HG03571 (cell line): ENCODE data around the gene YJU2.
A peak's percentile ranks its signal among the peaks of the same experiment; 100 is the strongest.
"Not testable (repeated sequence)": the region's sequence is repeated elsewhere in the genome, so short reads cannot be mapped to it uniquely, and the experiment has no call there.

Experiments used
- ATAC-seq: cut with Tn5 transposase; IDR thresholded peaks from one replicate; pipeline ENCODE4 v1.9.1; 2021; ENCODE audit not compliant: unreplicated experiment

The YJU2 gene

DNA sequence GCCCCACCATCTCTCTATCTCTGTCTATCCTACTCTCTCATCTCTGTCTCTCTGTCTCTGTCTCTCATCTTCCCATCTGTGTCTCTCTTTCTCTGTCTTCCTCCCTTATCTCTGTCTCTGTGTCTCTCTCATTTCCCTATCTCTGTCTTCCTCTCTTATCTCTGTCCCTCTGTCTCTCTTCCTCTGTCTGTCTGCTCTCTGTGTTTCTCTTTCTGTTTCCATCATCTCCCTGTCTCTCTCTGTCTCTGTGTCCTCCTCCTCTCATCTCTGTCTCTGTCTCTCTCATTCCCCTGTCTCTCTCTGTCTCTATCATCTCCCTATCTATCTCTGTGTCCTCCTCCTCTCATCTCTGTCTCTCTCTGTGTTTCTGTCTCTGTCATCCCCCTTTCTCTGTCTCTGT lies 19.1 kb upstream of the YJU2 start:
- no peak for ATAC-seq

GRCh38 chr19:4228765-4229178 lies 18.1 kb upstream of the YJU2 start:
- ATAC-seq: no peak

GRCh38 chr19:4229179-4229931 lies 17.5 kb upstream of the YJU2 start, which contains the start of gene EBI3:
EBI3 (plus strand) TSS chr19:4229523; CDS start chr19:4229551, 28 bp downstream.
- peak; percentile 58 for ATAC-seq

DNA sequence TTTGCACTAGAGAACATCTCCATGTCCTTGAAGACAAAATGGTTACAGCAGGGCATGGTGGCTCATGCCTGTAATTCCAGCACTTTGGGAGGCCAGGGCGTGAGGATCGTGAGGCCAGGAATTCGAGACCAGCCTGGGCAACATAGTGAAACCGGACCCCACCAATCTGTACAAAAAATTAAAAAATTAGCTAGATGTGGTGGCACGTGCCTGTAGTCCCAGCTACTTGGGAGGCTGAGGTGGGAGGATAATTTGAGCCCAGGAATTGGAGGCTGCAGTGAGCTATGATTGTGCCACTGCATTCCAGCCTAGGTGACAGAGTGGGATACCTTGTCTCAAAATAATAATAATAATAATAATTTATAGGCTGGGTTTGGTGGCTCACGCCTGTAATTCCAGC lies 16.6 kb upstream of the YJU2 start:
- not testable (repeated sequence) for ATAC-seq

- not testable (repeated sequence) for ATAC-seq
Measured at GRCh38 chr19:4231521-4231920, 15.4 kb upstream of the YJU2 start.

GRCh38 chr19:4232139-4232538 lies 14.7 kb upstream of the YJU2 start:
- not testable (repeated sequence) for ATAC-seq

GRCh38 chr19:4232614-4233281 lies 14.1 kb upstream of the YJU2 start:
- ATAC-seq: no peak

GRCh38 chr19:4233282-4233853 lies 13.5 kb upstream of the YJU2 start:
- no peak for ATAC-seq

- ATAC-seq: no peak
Measured at GRCh38 chr19:4234142-4234861, 12.6 kb upstream of the YJU2 start.

- ATAC-seq: no peak
Measured at GRCh38 chr19:4234862-4235201, 12.0 kb upstream of the YJU2 start.

- not testable (repeated sequence) for ATAC-seq
Measured at GRCh38 chr19:4237510-4237909, 9.4 kb upstream of the YJU2 start.

GRCh38 chr19:4238831-4239230 lies 8.0 kb upstream of the YJU2 start:
- ATAC-seq: no peak

DNA sequence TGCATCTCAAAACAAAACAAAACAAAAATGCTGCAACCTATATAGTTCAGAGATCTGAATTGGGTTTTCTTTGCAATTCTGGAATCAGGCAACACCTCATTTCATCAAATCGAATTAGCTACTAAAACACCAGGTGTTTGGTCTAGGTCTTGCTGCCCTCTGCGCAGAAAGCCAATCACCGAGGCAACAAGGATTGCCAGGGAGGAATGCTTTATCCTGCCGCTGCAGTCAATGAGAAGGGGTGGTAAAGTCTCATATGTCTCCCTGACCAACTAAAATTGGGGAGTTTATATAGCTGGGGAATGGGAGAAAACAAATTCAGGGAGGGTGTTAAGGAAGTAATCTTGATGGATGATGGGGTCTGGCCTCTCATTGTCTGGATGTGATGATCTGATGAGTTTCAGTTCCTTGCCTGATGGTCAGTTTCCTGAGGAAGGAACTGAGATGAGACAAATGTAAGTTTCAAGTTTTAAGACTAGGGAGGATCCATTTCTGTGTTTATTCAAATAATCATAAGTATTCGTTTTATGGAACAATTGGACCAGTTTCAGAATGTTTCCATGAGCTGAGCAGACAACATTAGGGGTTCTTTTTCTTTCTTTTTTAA lies 5.0 kb upstream of the YJU2 start:
- no peak for ATAC-seq

DNA sequence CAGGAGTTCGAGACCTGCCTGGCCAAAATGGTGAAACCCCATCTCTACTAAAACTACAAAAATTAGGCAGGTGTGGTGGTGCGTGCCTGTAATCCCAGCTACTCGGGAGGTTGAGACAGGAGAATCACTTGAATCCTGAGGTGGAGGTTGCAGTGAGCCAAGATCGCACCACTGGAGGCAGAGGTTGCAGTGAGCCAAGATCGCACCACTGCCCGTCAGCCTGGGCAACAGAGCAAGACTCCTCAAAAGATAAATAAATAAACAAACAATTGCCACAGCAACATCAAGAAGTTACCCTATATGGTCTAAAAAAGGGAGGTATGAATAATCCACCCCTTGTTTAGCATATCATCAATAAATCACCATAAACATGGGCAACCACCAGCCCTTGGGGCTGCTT lies 942 bp upstream of the YJU2 start:
- not testable (repeated sequence) for ATAC-seq

DNA sequence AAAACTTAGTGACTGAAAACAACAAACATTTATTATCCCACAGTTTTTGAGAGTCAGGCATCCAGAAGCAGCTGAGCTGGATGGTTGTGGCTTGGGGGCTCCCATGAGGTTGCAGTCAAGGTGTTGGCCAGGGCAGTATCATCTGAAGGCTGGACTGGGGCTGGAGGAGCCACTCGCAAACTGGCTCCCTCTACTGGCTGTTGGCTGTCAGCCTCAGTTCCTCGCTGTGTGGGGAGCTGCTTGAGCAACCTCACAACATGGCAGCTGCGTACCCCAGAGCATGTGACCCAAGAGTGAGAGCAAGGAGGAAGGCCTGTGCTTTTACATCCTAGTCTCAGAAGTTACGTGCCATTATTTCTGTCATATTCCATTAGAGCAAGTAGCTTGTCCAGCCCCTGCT lies 9.7 kb downstream of the YJU2 start:
- ATAC-seq: no peak

DNA sequence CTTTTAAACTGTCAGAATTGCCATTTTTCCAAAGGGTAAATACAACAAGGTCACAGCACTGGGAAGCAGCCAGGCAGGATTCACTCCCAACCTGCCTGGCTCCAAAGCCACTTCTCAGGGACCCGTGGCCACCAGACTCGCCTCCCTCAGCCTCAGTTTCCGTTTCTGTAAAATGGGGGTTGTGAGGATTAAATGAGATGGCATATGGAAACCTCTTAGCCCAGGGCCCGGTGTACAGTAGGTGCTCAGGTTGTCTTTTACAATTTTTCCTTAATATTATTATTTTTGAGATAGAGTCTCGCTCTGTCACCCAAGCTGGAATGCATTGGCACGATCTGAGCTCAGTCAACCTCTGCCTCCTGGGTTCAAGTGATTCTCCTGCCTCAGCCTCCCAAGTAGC lies 10.1 kb downstream of the YJU2 start:
- ATAC-seq: no peak

DNA sequence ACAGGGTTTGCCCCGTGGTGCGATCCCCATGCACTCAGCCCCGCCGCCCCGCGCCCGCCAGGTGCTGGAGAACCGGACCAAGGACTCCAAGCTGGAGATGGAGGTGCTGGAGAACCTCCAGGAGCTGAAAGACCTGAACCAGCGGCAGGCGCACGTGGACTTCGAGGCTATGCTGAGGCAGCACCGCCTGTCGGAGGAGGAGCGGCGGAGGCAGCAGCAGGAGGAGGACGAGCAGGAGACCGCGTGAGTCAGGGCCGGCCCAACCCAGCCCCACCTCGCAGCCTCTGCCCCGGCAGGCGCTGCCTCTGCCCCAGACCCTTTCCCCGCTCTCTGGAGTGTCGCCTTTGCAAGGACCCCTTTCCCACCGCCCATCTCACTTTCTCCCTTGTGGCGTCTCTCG lies 11.3 kb downstream of the YJU2 start:
- no peak for ATAC-seq

- no peak for ATAC-seq
Measured at GRCh38 chr19:4260613-4261191, 13.8 kb downstream of the YJU2 start.

DNA sequence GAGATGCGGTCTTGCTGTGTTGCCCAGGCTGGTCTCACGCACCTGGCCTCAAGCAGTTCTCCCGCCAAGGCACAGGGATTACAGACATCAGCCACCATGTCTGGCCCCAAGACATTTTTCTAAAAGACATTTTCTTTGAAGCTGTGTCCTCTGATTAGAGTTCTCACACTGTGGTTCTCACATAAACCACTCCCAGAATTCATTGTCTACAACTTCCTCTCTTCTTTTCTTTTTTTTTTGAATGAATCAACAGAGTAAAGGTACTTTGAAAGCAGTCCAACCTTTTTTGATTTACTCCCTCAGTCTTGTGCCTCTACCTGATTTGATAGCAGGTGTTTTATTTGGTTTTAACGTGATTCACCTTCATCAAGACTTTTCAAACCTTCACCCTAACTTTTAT lies 17.9 kb downstream of the YJU2 start:
- no peak for ATAC-seq

GRCh38 chr19:4266253-4267000 lies 19.5 kb downstream of the YJU2 start:
- no peak for ATAC-seq
